Activated T-helper 1 cell treated with anti-CD3 and anti-CD28 coated beads, Interleukin-2, amount 50 U/mL, for 16 hours (primary cell): Measurements from ENCODE around the gene TRABD2B.
"Not testable (repeated sequence)": the region's sequence is repeated elsewhere in the genome, so short reads cannot be mapped to it uniquely, and the experiment has no call there.

Source experiments
- DNase-seq, 2 donors: peaks; one replicate each; pipeline ENCODE4 v3.0.0-alpha.2; 2020; ENCODE audit warnings: low read depth in 1 of 2, low spot score in 1 of 2

The TRABD2B gene

DNA sequence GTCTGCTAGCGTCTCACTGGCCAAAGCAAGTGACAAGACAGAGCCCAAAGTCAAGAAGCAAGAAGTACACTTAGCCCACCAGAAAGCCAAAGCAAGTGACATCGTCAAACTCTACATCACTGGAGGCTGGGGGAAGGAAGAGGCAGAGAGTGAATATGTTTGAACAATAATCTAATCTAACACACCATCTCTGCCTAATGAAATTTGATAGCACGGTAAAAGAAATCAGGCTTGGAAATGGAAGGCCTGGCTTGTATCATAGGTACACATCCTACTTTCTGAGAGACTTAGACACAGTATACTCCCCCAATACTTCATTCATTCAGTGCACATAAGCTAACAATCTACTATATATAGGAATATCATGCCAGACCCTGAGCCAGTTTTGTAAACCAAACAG lies 26.3 kb downstream of the TRABD2B start:
- DNase-seq: no peak

DNA sequence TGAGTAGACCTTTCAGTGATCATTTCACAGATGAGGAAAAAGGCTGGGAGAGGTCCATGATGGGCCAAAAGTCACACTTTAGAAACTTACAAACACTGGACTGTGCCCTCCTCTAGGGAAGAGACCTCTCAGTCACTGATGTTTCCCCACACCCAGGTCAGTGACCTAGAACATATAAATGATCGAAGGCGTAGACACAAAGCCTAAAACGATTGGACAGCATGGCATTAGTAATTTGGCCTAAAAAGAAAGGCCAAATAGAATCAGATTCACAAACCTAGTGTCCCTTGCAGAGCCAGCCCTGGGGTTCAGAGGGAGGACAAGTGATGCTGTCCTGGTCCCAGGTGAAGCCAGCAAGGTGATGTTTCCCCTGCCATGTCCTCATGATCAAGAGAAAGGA lies 27.7 kb downstream of the TRABD2B start:
- DNase-seq: no peak

DNA sequence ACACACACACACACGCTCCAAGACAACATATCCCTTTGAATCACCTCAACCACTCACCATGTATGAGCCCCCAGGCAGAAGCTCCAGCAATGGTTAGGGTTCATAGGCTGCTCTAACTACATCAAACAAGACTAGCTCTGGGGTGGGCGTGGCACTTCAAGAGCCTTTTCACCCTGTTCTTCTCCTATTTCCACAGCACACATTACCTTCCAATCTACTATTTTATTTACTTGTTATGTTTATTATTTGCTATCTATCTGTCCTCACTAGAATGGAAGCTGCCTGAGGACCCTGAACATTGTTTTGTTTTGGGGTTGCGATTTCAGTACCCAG lies 28.7 kb downstream of the TRABD2B start:
- DNase-seq: no peak

DNA sequence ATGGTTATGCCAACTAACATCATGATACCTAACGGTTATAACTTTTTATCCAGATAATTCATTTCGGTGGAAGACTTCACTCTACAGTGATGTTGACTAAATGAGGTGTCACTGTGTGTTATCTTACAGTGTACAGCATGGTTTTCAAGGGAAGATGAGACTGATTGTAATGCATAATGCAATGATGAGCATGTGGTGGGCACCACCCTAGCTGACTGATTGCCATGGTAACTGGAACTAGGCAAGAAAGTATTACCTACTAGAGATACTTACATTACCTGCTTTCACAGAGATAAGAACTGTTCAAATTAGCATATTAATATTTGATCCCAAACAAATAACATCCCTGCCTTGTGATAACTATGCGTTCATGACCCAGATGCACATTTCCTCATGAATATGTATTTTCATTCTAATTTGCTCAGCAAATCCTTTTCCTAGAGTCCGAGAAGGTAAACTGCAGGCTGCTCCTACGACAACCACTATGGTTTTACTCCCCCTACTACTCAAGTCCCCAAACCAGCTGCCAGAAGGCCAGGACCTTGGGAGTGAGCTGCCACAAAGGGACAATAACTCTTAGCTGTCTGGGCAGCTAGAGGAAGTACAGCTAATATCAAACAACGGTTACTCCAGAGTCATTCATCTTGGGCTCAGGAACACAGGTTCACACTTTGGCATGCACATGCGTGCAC lies 29.2 kb downstream of the TRABD2B start:
- DNase-seq: no peak

DNA sequence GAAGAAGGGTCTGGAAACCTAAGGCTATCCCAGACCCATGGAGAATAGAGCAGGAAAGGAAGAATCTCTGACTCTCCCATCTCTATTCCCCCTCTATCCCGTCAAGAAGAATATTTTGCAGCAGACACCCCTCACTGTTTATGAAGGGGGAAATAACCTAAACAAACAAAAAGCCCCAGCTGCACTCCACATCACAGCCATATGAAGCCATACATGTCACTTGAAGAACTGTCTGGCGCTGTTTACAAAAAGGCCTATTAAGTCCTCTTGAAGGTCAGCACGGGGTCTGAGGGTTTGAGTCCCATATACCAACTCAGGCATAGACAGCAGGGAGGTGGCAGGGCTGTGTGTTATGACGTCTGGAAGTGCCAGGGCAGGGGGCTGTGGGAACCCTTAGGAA lies 31.4 kb downstream of the TRABD2B start:
- DNase-seq: no peak

DNA sequence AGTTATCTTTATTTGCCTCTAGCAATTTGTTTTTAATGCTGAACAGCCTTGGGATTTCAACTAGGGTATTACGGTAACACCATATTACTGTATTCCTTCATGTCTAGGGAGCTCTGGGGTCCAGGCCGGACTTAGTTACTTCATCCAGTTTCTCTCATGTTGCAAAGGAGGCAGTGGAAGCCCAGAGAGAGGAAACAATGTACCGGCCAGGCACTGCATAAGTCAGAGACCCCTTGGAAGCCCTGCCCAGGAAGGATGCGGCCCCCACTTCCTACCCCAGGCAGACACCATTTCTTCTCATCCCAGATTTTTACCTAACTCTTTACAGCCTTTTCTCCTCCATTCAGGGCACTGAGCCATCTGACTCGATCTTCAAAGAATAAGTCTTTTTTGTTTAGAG lies 32.5 kb downstream of the TRABD2B start:
- DNase-seq: no peak

DNA sequence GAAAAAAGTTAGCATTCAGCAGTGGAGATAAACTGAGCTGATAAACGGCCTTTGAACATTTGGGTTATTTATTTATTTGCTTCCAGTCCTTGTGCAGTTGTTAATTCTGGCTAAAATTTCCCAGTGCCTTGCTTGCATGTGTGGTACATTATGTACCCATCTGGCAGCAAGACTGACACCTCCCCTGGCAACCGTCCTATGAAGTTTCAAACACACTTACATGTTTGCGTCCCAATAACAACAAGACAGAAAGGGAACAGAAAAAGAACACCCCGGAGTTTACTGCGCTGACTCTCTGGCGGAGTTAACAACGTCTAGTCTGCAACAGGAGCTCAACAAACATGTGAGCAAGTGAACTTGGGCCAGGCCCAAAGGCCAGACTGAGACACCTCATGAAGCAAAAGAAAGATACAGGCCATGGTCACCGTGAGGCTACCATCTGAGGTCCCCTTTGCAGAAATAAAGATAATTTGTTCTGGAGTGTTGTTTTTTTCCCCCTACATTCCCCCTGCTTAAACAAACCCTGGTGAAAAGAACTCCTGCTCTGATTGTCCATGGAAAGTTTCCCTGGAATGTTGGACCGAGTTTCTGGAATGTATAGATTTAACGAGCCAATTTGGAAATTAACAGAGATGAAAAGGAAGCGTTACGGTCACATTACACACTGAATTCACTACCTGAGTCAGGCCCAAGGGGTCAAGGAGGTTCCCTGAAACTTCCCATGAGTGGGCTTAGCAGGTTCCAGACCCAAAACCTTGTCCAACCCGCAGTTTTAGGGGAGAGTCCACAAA lies 33.4 kb downstream of the TRABD2B start:
- DNase-seq: no peak

DNA sequence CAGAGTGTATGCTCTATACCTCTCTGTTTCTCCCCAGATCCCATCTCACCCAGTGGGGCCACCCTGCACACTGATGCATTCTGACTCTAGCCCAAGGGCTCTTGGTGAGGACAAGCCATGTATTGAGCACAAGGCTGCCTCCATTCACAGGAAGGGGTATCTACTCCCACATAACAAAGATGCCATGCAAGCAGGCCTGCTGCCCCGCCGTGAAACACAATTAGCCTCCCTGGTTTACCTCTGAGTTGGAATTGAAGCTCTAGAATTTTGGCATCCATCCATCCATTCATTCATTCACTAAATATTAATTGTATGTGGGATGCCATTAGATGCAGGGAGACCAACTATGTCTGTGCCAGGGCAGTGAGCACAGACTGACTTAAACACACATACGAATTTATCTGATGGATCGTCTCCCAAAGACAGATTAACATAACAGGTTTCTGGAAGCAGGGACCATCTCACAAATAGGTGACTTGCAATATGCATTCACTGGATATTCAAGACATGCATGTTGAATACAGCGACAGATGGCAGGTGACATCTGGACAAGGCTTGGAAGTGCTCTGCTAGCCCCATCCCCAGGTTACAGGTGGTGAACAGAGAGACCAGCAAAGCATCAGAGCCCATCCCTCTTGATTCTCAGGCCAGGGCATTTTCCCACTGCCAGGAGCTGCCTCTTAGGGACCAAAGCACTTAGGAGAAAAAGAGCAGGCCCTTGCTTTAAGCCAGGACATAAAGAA lies 34.3 kb downstream of the TRABD2B start:
- no peak for DNase-seq

DNA sequence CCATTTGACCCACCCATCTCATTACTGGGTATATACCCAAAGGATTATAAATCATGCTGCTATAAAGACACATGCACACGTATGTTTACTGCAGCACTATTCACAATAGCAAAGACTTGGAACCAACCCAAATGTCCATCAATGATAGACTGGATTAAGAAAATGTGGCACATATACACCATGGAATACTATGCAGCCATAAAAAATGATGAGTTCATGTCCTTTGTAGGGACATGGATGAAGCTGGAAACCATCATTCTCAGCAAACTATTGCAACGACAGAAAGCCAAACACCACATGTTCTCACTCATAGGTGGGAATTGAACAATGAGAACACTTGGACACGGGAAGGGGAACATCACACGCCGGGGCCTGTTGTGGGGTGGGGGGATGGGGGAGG lies 35.4 kb downstream of the TRABD2B start:
- not testable (repeated sequence) for DNase-seq

DNA sequence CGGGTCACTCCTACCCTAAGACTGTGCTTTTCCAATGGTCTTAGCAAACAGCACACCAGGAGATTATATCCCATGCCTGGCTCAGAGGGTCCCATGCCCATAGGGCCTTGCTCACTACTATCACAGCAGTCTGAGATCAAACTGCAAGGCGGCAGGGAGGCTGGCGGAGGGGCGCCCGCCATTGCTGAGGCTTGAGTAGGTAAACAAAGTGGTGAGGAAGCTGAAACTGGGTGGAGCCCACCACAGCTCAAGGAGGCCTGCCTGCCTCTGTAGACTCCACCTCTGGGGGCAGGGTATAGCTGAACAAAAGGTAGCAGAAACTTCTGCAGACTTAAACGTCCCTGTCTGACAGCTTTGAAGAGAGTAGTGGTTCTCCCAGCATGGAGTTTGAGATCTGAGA lies 40.7 kb downstream of the TRABD2B start:
- DNase-seq: not testable (repeated sequence)

DNA sequence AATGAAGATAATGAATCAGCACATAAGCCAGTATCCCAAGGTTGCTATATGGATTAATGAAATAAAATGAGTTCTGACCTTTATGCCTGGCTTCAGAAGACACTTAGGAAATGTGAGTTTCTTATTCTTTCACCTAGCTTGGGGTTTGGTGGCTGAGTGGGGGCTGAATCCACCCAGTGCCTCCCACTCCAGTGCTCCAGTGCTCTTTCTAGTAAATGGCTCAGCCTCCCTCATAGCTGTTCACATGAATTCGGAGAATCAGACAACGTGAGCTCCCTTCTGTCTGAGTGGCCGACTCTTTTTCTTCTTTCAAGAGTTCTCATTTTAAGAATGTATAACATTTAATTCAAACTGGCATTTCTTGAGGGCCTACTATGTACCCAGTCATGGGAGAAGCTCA lies 43.5 kb downstream of the TRABD2B start:
- no peak for DNase-seq

DNA sequence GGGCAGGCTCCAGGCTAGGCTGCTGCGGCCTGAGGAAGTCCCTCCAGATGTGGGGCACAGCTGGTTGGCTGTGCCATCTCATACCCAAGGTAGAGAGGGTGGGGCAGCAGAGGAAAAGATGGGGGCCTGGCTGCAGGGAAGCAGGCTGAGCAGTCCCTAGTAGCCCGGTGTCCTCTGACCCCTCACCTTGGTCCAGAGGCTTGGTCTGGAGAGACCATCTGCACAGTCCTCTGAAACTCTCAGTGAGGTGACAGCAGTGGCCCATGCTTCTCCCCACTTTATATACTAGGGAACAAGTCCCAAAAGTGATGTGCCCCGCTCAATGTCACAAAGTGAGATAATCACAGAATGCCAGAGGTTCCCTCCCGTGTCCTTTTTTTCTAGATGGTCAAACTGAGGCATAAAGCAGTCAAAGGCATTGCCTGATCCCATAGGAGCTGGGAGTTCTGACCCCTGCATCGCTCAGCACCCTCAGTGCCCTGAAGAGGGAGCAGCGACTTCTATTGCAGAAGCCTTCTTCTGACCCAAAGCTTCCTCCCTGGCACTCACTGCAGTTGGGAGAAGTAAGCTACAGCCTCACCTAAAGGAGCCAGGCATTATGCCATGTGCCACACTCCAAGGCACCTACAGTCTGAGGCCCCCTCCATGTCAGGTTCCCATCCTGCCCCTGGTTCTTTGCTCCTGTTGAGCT lies 45.5 kb downstream of the TRABD2B start:
- DNase-seq: no peak

DNA sequence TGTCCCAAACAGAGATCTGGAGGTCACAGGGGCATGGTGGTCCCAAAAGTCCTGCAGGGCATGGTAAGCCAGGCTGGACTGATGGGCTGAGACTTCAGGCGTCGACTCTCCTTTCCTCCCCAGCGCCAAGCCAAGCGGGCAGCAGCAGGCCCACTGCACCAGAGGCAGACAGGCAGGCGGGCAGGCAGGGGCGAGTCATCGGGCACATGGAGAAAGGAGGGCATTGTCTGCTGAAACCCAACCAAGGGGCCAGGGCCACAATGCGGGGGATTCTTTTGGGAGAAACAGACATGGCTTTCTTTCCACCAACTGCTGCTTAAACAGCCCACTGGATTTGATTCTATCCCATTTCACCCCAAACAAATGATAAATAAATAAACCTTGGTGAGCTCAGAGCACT lies 46.2 kb downstream of the TRABD2B start:
- no peak for DNase-seq

DNA sequence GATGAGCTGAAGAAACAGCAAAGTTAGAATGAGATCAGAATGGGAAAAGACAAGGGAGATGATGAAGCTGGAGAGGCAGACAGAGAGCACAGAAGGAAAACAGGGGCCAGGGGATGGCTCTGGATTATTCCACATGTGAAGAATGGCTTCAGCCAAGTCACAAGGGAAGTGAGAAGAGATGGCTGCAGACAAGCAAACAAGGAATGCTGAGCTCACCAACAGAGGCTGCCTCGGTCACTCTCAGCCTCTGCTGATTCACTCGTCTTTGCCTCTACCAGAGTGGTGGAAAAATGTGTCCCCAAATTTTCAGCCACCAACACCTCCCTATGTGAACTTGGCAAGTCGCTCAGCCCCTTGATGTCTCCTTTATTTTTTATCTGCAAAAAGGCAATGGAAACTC lies 46.7 kb downstream of the TRABD2B start:
- no peak for DNase-seq

DNA sequence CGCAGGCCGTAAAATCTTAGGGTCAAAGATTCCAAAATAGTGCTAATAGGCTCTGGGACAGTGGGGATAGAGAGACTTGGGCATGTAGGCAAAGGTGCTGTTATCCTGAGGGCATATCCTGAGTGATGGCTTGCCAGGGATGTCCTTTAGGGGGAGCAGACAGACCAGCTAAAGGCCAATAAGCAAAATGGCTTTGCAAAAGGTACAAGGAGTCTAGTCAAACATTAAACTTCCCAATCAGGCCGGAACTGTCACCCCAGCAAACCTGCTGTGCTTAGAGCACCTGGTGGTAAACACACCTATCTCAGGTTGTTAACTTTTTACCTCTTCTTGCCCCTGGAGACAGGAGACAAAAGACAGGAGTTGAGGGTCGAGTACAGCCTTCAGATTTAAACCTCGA lies 49.1 kb downstream of the TRABD2B start:
- no peak for DNase-seq

DNA sequence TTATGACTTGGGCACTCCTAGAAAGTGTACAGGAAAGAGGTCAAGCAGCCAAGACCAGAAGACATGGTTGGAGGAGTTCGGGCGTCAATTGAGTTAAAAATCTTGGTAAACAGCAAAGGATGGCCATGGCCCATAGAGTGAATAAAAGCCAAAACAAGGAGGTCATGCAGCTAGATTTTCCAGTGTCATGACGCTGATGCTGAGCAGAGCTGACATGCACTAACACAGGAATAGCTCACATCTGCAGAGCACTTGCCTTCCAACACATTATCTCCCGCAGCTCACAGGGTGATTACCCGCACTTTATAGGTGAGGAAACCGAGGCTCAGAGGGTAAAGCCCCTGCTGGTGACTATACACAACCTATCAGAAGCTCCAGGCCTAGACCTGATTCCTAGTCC lies 49.7 kb downstream of the TRABD2B start:
- no peak for DNase-seq

DNA sequence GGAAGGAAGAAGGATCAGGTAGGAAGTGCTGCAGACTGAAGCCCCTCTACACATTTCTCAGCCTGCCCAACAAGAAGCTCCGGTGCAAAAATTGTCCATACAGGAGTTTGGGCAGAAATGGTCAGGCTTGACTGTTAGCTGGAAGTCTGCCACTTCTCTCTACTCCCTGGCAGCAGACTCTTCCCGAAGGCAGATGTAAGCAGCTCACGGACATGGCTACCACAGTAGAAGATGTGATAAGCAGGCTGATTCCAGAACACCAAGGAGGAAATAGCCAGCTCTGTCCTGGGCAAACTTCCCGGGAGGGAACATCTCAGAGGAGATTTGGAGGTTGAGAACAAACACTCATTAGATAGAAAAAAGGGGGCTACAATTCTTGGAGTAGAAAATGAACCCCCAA lies 52.6 kb downstream of the TRABD2B start:
- DNase-seq: no peak

DNA sequence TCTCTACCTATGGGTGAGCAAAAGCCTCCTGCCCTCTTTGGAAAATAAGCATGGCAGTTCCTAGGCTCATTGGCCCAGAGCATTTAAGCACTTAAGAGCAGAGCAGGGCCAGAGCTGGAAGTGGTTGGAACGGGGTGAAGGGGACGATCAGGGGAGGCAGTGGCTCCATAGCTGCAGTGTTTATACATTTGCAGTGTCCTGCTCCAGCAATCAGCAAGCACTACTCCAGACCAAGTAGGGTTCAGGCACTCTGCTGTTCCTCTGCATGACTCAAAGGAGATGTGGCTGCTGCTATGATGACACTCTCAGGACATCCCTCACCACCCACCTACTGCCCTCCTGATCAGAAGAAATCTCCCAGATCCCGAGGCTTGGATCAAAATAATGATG lies 55.0 kb downstream of the TRABD2B start:
- no peak for DNase-seq

DNA sequence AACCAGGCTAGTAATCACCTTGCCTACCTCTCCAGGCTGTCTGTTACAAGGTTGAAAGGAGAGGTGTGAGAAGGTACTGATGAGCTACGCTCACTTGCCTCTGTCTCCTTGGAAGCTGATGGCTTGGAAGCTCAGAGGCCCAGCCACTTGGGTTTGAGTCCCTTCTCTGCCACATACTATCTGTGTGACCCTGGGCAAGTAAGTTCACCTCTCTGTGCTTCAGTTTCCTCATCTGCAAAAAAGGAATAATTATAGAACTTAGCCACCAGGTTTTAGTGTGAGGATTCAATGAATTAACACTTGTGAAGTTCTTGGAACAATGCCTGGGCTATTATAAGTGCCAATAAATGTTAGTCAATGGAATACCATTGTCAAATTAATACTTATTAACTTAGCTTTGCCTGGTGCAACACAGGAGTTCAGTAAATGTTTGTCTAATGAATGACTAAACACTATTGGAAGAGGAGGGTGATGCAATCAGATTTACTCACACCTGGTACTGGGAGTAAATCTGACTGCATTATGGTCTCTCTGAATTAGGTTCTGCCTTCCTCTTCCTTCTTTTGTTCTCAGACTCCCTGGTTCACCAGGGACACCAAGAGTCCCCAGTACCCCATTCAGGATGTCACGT lies 55.5 kb downstream of the TRABD2B start:
- no peak for DNase-seq

DNA sequence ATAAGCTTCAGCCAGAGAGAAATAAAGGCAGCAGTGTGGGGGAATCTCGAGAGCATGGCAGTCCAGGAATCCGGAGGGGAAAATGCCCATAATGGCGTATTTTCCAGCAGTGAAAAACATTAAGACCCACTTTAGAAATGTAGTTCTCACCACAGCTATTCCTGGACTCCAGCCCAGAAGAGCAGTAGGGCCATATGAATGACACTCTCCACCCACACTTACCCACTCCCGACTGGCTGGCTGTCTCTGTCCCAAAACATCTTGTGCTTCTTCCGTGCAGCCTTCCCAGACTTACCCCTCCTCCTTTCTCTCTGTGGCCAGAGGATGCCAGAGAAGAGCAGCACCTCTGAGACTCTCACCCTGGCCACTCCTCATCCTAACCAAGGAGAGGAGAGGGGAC lies 56.4 kb downstream of the TRABD2B start:
- DNase-seq: no peak

DNA sequence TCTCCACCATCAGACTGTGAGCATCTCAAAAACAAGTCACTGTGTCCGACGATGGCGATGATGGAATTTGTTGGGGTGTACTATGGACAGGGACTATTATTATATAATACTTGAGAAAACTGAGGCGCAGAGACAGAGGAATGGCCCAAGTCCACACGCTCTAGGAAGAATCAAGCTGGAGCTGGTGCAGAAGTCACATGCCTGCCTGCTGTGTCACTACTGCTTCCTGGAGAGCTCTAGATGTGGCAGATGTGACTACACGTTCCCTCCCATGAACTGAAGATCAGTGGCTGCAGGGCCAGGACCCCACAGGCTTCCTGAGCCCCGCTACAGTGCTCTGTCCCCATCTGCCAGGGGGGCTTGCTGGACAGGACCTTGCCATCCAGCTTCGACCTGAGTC lies 56.9 kb downstream of the TRABD2B start:
- DNase-seq: no peak
